Kidney (tissue), 14 donors: Measurements from ENCODE around the gene CCN6. TPM values are rescaled to one million over a fixed set of nuclear protein-coding genes. Genes with fewer than 3 reads are reported as not detected.
"Not testable (repeated sequence)": the region's sequence is repeated elsewhere in the genome, so short reads cannot be mapped to it uniquely, and the experiment has no call there.

ENCODE experiments used
- DNase-seq, 5 donors: peaks; one replicate each; pipeline ENCODE4 v3.0.0-alpha.2; 2013 to 2020
- FAIRE-seq: peaks from 2 replicates; lab custom pipeline; 2012; peaks lifted over from hg19 to GRCh38; lab: Jason Lieb, UNC
- H3K27ac ChIP-seq, 2 donors: one replicate each; pipeline ENCODE4 v1.7.0; 2013; ENCODE audit warnings: low read depth in 2 of 2, low read length in 2 of 2, inconsistent platforms in 1 of 2
- H3K27me3 ChIP-seq: one replicate; pipeline ENCODE4 v1.7.1; 2013; ENCODE audit warnings: low read length, inconsistent platforms; ENCODE audit not compliant: control insufficient read depth, insufficient read depth
- H3K36me3 ChIP-seq, 3 donors: one replicate each; pipeline versions ENCODE4 v1.7.0 to v1.7.1; 2013; ENCODE audit warnings: low read length in 3 of 3, control low read depth in 1 of 3, inconsistent platforms in 1 of 3; ENCODE audit not compliant: insufficient read depth in 3 of 3, control insufficient read depth in 2 of 3
- H3K4me1 ChIP-seq, 3 donors: one replicate each; pipeline versions ENCODE4 v1.7.0 to v1.7.1; 2013; ENCODE audit warnings: low read length in 3 of 3, inconsistent platforms in 1 of 3, low read depth in 1 of 3; ENCODE audit not compliant: control insufficient read depth in 2 of 3, insufficient read depth in 2 of 3
- H3K4me3 ChIP-seq, 3 donors: one replicate each; pipeline versions ENCODE4 v1.7.0 to v1.8.1; 2013; ENCODE audit warnings: low read length in 3 of 3, control low read depth in 1 of 3, inconsistent platforms in 1 of 3
- H3K9ac ChIP-seq, 3 donors: one replicate each; pipeline versions ENCODE4 v1.7.0 to v1.7.1; 2013; ENCODE audit warnings: low read length in 3 of 3, control low read depth in 1 of 3, inconsistent platforms in 1 of 3
- H3K9me3 ChIP-seq, 3 donors: one replicate each; pipeline versions ENCODE4 v1.7.0 to v1.7.1; 2013; ENCODE audit warnings: low read length in 3 of 3, control low read depth in 1 of 3, inconsistent platforms in 1 of 3; ENCODE audit not compliant: control insufficient read depth in 2 of 3, insufficient read depth in 1 of 3
- intact Hi-C: fragments of 100-400 bp; cut with DNase I; formaldehyde crosslinking; loops from one replicate; pipeline ENCODE4 v1.11.1; 2022
- polyA plus RNA-seq: library from polyadenylated mRNA; stranded (reverse); fragments of 350-450 nt; fragmentation: Illumina TruSeq; extraction: RNeasy Lipid Tissue Mini Kit (QIAGEN cat#74804); gene quantifications from one replicate; pipeline ENCODE4 v1.2.3, GENCODE V29; 2014; ENCODE audit warnings: low read depth, low replicate concordance; ENCODE audit not compliant: insufficient read depth
- total RNA-seq: library from RNA; stranded (reverse); fragmentation: NEBNext Ultra II Directional; extraction: Animal tissue kit (Norgen Biotek cat#: 25700); gene quantifications from one replicate; pipeline ENCODE4 v1.2.1, GENCODE V29; 2021
- TF ChIP-seq, protein P1 (sequence below): IDR thresholded peaks from 3 replicates; pipeline ENCODE4 v1.5.1; 2012; ENCODE audit warnings: mild to moderate bottlenecking, moderate library complexity, borderline replicate concordance; ENCODE audit not compliant: insufficient read depth; ENCODE audit errors: extremely low read depth
- donor health status: control.
- donor health status: control.
- donor health status: control.
- donor health status: control.
- donor health status: control.
- donor health status: DM: yes; HTN: yes; CAD: no.
- donor health status: Normal renal cell carcinoma (clear cell type).

Gene CCN6
- total and polyA plus RNA-seq, 2 donors from 2014 or later, result 6.7 to 8.4 TPM

DNA sequence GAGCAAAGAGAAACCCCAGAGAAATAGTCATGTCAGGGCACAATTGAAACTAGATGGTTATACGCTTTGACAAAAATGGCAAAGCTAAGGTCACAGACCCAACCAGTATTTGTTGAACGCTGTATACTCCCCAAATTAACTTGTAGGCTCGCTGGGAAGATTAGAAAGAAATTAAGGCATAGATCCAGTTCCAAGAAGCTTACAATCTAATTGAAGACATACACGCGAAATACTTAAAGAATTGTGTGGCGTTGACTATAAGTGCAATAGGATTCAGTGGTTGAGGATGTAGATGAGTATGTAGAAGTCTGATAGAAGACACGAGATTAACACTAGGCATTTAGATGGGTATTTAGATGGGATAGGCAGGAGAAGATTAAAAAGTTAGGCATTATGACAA is 34.0 kb downstream of the CCN6 start:
- intact Hi-C loops, result no loop called here
- H3K27ac ChIP-seq, result no peak overlapping the region
- no peaks in the 10 kb centered on the region for H3K9me3 ChIP-seq
- H3K4me3 ChIP-seq, result peak overlapping the region; percentile 86 to 92 (median 89)
- peaks cover 0 to 5% (median 3%) of the 10 kb centered on the region in 3 donors for H3K4me1 ChIP-seq
- peaks cover 0 to 7% (median 0%) of the 10 kb centered on the region in 3 donors for H3K36me3 ChIP-seq
- no peak for DNase-seq
- TF ChIP-seq, protein P1, sequence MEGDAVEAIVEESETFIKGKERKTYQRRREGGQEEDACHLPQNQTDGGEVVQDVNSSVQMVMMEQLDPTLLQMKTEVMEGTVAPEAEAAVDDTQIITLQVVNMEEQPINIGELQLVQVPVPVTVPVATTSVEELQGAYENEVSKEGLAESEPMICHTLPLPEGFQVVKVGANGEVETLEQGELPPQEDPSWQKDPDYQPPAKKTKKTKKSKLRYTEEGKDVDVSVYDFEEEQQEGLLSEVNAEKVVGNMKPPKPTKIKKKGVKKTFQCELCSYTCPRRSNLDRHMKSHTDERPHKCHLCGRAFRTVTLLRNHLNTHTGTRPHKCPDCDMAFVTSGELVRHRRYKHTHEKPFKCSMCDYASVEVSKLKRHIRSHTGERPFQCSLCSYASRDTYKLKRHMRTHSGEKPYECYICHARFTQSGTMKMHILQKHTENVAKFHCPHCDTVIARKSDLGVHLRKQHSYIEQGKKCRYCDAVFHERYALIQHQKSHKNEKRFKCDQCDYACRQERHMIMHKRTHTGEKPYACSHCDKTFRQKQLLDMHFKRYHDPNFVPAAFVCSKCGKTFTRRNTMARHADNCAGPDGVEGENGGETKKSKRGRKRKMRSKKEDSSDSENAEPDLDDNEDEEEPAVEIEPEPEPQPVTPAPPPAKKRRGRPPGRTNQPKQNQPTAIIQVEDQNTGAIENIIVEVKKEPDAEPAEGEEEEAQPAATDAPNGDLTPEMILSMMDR, result no peak
- no peaks in the 10 kb centered on the region for H3K27me3 ChIP-seq
- peak overlapping the region; percentile 74 to 85 (median 78) for H3K9ac ChIP-seq
- FAIRE-seq, result no peak

DNA sequence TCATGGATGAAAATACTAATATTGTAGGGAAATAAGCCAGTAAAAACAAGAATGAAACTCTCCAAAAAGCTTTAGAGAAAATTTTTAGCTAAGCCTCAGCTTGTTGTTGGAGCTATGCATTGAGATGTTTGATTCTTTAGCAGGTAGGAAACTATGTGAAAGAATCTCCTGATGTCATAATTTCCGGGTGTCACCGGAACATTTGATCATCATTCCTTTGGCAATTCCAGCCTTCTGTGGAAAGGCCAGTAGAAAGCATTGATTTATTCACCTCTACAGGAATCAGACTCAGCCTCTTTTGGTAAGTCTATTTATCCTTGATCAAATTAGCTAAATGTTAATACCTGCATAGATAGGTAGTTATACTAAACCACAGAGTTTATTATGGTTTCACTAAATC is 43.0 kb downstream of the CCN6 start:
- peaks cover 0 to 4% (median 3%) of the 10 kb centered on the region in 3 donors for H3K36me3 ChIP-seq
- FAIRE-seq, result no peak
- no peaks in the 10 kb centered on the region for H3K27me3 ChIP-seq
- H3K9ac ChIP-seq, result no peak overlapping the region
- no peak overlapping the region for H3K27ac ChIP-seq
- intact Hi-C loops, result no loop called here
- H3K4me1 ChIP-seq, result no peaks in the 10 kb centered on the region
- H3K4me3 ChIP-seq, result no peak overlapping the region
- no peak for DNase-seq
- TF ChIP-seq, protein P1, result no peak
- H3K9me3 ChIP-seq, result no peaks in the 10 kb centered on the region

DNA sequence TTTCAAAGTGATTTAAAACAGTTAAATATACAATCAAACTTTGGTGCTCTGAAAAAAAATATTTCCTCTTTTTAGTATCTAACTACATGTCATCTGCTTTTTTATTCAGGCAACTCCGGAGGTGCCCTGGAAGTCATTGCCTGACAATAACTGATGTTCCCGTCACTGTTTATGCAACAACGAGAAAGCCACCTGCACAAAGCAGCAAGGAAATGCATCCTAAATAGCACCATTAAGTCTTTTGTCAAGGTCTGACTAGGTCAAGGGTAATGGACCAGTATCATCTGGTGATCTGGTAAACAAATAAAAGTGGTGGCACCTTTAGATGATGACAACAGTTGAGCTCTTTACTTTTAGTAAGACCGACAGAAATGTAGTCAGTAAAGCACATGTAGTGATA is 46.7 kb downstream of the CCN6 start:
- intact Hi-C loops, result no loop called here
- TF ChIP-seq, protein P1, result no peak
- Histone ChIP-seq H3K36me3 (peaks cover 0 to 4% (median 3%) of the 10 kb centered on the region in 3 donors), H3K4me1 (no peaks in the 10 kb centered on the region), H3K4me3 (no peak overlapping the region), H3K9me3 (no peaks in the 10 kb centered on the region), H3K27me3 (no peaks in the 10 kb centered on the region), H3K9ac (no peak overlapping the region), H3K27ac (no peak overlapping the region)
- no peak for DNase-seq
- FAIRE-seq, result no peak

DNA sequence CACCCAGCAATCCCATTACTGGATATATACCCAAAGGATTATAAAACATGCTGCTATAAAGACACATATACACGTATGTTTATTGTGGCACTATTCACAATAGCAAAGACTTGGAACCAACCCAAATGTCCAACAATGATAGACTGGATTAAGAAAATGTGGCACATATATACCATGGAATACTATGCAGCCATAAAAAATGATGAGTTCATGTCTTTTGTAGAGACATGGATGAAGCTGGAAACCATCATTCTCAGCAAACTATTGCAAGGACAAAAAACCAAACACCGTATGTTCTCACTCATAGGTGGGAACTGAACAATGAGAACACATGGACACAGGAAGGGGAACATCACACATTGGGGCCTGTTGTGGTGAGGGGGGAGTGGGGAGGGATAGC is 52.1 kb downstream of the CCN6 start:
- H3K4me3 ChIP-seq, DNase-seq, intact Hi-C loops, H3K27me3 ChIP-seq, H3K27ac ChIP-seq, H3K9ac ChIP-seq, H3K36me3 ChIP-seq, FAIRE-seq, H3K9me3 ChIP-seq, H3K4me1 ChIP-seq: not testable (repeated sequence)
